CD1c-positive myeloid dendritic cell (primary cell): Measurements from ENCODE around the gene USP51.
"Not testable (repeated sequence)": the region's sequence is repeated elsewhere in the genome, so short reads cannot be mapped to it uniquely, and the experiment has no call there.

Experiments
- DNase-seq: peaks from one replicate; pipeline ENCODE4 v3.0.0-alpha.2; 2016; ENCODE audit errors: extremely low spot score

USP51 gene

GRCh38 chrX:55489314-55490009, at the start of gene USP51:
TSS of gene USP51 (minus strand) at chrX:55489848. CDS start at chrX:55488939, 909 bp downstream.
- DNase-seq, result no peak

- no peak for DNase-seq
Observed at GRCh38 chrX:55524487-55524886, 34.8 kb upstream of the USP51 start.

- no peak for DNase-seq
Observed at GRCh38 chrX:55523356-55523755, 33.7 kb upstream of the USP51 start.

GRCh38 chrX:55522596-55523276, 33.1 kb upstream of the USP51 start:
- DNase-seq, result no peak

GRCh38 chrX:55521687-55522086, 32.0 kb upstream of the USP51 start:
- no peak for DNase-seq

- DNase-seq, result not testable (repeated sequence)
Observed at GRCh38 chrX:55516794-55517481, 27.3 kb upstream of the USP51 start.

- DNase-seq, result not testable (repeated sequence)
Observed at GRCh38 chrX:55513045-55513737, 23.5 kb upstream of the USP51 start.

GRCh38 chrX:55508410-55509152, 18.9 kb upstream of the USP51 start:
- DNase-seq, result not testable (repeated sequence)

- not testable (repeated sequence) for DNase-seq
Observed at GRCh38 chrX:55507699-55508098, 18.1 kb upstream of the USP51 start.

- not testable (repeated sequence) for DNase-seq
Observed at GRCh38 chrX:55507010-55507409, 17.4 kb upstream of the USP51 start.

GRCh38 chrX:55490974-55491373, 1.3 kb upstream of the USP51 start:
- no peak for DNase-seq

GRCh38 chrX:55490121-55490520, 473 bp upstream of the USP51 start:
- DNase-seq, result no peak

GRCh38 chrX:55488593-55489313, 895 bp downstream of the USP51 start:
- DNase-seq, result peak; percentile 54

- DNase-seq, result no peak
Observed at GRCh38 chrX:55488006-55488592, 1.5 kb downstream of the USP51 start.

- DNase-seq, result no peak
Observed at GRCh38 chrX:55487143-55487542, 2.5 kb downstream of the USP51 start.

GRCh38 chrX:55486736-55487135, 2.9 kb downstream of the USP51 start:
- DNase-seq, result no peak

GRCh38 chrX:55484948-55485347, 4.7 kb downstream of the USP51 start:
- DNase-seq, result peak; percentile 1

GRCh38 chrX:55480390-55481062, 9.1 kb downstream of the USP51 start:
- no peak for DNase-seq

GRCh38 chrX:55479956-55480355, 9.7 kb downstream of the USP51 start:
- not testable (repeated sequence) for DNase-seq

GRCh38 chrX:55465791-55466190, 23.9 kb downstream of the USP51 start:
- DNase-seq, result not testable (repeated sequence)
